ENCODE results near the gene TNPO3.

TNPO3 gene

GRCh38 chr7:128961030-128961659, 93.8 kb downstream of the TNPO3 start:
- Histone ChIP-seq H2AFZ (ENCODE audit: low read length, unreplicated experiment) (no peak overlapping the region), H3K27me3 (ENCODE audit: insufficient read depth, low read length) (no peaks in the 10 kb centered on the region), H3K79me2 (ENCODE audit: control insufficient read depth, insufficient read depth, low read length, unreplicated experiment) (no peaks in the 10 kb centered on the region), H3K4me1 (ENCODE audit: control insufficient read depth, insufficient read depth, low read length, unreplicated experiment) (peaks cover 13% of the 10 kb centered on the region), H3K36me3 (ENCODE audit: insufficient read depth, low read length) (peaks cover 16% of the 10 kb centered on the region), H3K4me3 (ENCODE audit: low read depth, low read length) (no peak overlapping the region), H3K27ac (ENCODE audit: low read depth, low read length) (no peak overlapping the region)

GRCh38 chr7:128959296-128959695, 95.6 kb downstream of the TNPO3 start:
- peaks cover 15% of the 10 kb centered on the region; the same call in 1 of the 2 replicates for H3K36me3 ChIP-seq (ENCODE audit: insufficient read depth, low read length)

GRCh38 chr7:128955981-128956380, 98.9 kb downstream of the TNPO3 start:
- Histone ChIP-seq H3K27me3 (ENCODE audit: insufficient read depth, low read length) (no peaks in the 10 kb centered on the region), H3K4me1 (ENCODE audit: control insufficient read depth, insufficient read depth, low read length, unreplicated experiment) (no peaks in the 10 kb centered on the region), H2AFZ (ENCODE audit: low read length, unreplicated experiment) (no peak overlapping the region), H3K4me3 (ENCODE audit: low read depth, low read length) (no peak overlapping the region), H3K36me3 (ENCODE audit: insufficient read depth, low read length) (peaks cover 16% of the 10 kb centered on the region; the same call in 1 of the 2 replicates), H3K27ac (ENCODE audit: low read depth, low read length) (no peak overlapping the region), H3K79me2 (ENCODE audit: control insufficient read depth, insufficient read depth, low read length, unreplicated experiment) (no peaks in the 10 kb centered on the region)

More at GRCh38 chr7:128959296-128959695, 95.6 kb downstream of the TNPO3 start:
- Histone ChIP-seq H3K79me2 (ENCODE audit: control insufficient read depth, insufficient read depth, low read length, unreplicated experiment) (no peaks in the 10 kb centered on the region), H3K4me3 (ENCODE audit: low read depth, low read length) (no peak overlapping the region), H2AFZ (ENCODE audit: low read length, unreplicated experiment) (no peak overlapping the region), H3K4me1 (ENCODE audit: control insufficient read depth, insufficient read depth, low read length, unreplicated experiment) (peaks cover 13% of the 10 kb centered on the region), H3K27ac (ENCODE audit: low read depth, low read length) (no peak overlapping the region), H3K27me3 (ENCODE audit: insufficient read depth, low read length) (no peaks in the 10 kb centered on the region)

GRCh38 chr7:128954830-128955802, 99.8 kb downstream of the TNPO3 start:
- no peaks in the 10 kb centered on the region for H3K27me3 ChIP-seq (ENCODE audit: insufficient read depth, low read length)
- no peaks in the 10 kb centered on the region for H3K4me1 ChIP-seq (ENCODE audit: control insufficient read depth, insufficient read depth, low read length, unreplicated experiment)
- no peak overlapping the region for H3K27ac ChIP-seq (ENCODE audit: low read depth, low read length)
- no peak overlapping the region for H3K4me3 ChIP-seq (ENCODE audit: low read depth, low read length)
- peaks cover 16% of the 10 kb centered on the region; the same call in 1 of the 2 replicates for H3K36me3 ChIP-seq (ENCODE audit: insufficient read depth, low read length)
- no peaks in the 10 kb centered on the region for H3K79me2 ChIP-seq (ENCODE audit: control insufficient read depth, insufficient read depth, low read length, unreplicated experiment)
- H2AFZ ChIP-seq (ENCODE audit: low read length, unreplicated experiment), result no peak overlapping the region

- Histone ChIP-seq H3K79me2 (ENCODE audit: control insufficient read depth, insufficient read depth, low read length, unreplicated experiment) (no peaks in the 10 kb centered on the region), H3K27ac (ENCODE audit: low read depth, low read length) (no peak overlapping the region), H2AFZ (ENCODE audit: low read length, unreplicated experiment) (no peak overlapping the region), H3K4me1 (ENCODE audit: control insufficient read depth, insufficient read depth, low read length, unreplicated experiment) (no peaks in the 10 kb centered on the region), H3K27me3 (ENCODE audit: insufficient read depth, low read length) (no peaks in the 10 kb centered on the region), H3K4me3 (ENCODE audit: low read depth, low read length) (no peak overlapping the region), H3K36me3 (ENCODE audit: insufficient read depth, low read length) (peaks cover 13% of the 10 kb centered on the region; the same call in 1 of the 2 replicates)
Measured at GRCh38 chr7:128954150-128954549, 100.8 kb downstream of the TNPO3 start.

- Histone ChIP-seq H3K4me1 (ENCODE audit: control insufficient read depth, insufficient read depth, low read length, unreplicated experiment) (no peaks in the 10 kb centered on the region), H2AFZ (ENCODE audit: low read length, unreplicated experiment) (no peak overlapping the region), H3K36me3 (ENCODE audit: insufficient read depth, low read length) (peaks cover 7% of the 10 kb centered on the region; the same call in 1 of the 2 replicates), H3K27ac (ENCODE audit: low read depth, low read length) (no peak overlapping the region), H3K27me3 (ENCODE audit: insufficient read depth, low read length) (no peaks in the 10 kb centered on the region), H3K4me3 (ENCODE audit: low read depth, low read length) (no peak overlapping the region), H3K79me2 (ENCODE audit: control insufficient read depth, insufficient read depth, low read length, unreplicated experiment) (no peaks in the 10 kb centered on the region)
Measured at GRCh38 chr7:128951296-128951695, 103.6 kb downstream of the TNPO3 start.

- Histone ChIP-seq H3K79me2 (ENCODE audit: control insufficient read depth, insufficient read depth, low read length, unreplicated experiment) (no peaks in the 10 kb centered on the region), H3K27ac (ENCODE audit: low read depth, low read length) (no peak overlapping the region), H3K4me1 (ENCODE audit: control insufficient read depth, insufficient read depth, low read length, unreplicated experiment) (no peaks in the 10 kb centered on the region), H3K27me3 (ENCODE audit: insufficient read depth, low read length) (no peaks in the 10 kb centered on the region; the same call in 1 of the 2 replicates), H3K4me3 (ENCODE audit: low read depth, low read length) (no peak overlapping the region), H3K36me3 (ENCODE audit: insufficient read depth, low read length) (0 out of 2 replicates have a peak, but pooled peaks cover 4% of the 10 kb centered on the region), H2AFZ (ENCODE audit: low read length, unreplicated experiment) (no peak overlapping the region)
Measured at GRCh38 chr7:128948976-128949760, 105.7 kb downstream of the TNPO3 start.

GRCh38 chr7:128948312-128948973, 106.5 kb downstream of the TNPO3 start:
- H3K79me2 ChIP-seq (ENCODE audit: control insufficient read depth, insufficient read depth, low read length, unreplicated experiment), result no peaks in the 10 kb centered on the region
- H2AFZ ChIP-seq (ENCODE audit: low read length, unreplicated experiment), result no peak overlapping the region
- no peak overlapping the region for H3K4me3 ChIP-seq (ENCODE audit: low read depth, low read length)
- H3K27ac ChIP-seq (ENCODE audit: low read depth, low read length), result no peak overlapping the region
- H3K36me3 ChIP-seq (ENCODE audit: insufficient read depth, low read length), result 0 out of 2 replicates have a peak, but pooled peaks cover 2% of the 10 kb centered on the region
- no peaks in the 10 kb centered on the region for H3K4me1 ChIP-seq (ENCODE audit: control insufficient read depth, insufficient read depth, low read length, unreplicated experiment)
- no peaks in the 10 kb centered on the region; the same call in 1 of the 2 replicates for H3K27me3 ChIP-seq (ENCODE audit: insufficient read depth, low read length)

- no peak overlapping the region for H2AFZ ChIP-seq (ENCODE audit: low read length, unreplicated experiment)
- no peaks in the 10 kb centered on the region for H3K79me2 ChIP-seq (ENCODE audit: control insufficient read depth, insufficient read depth, low read length, unreplicated experiment)
- no peaks in the 10 kb centered on the region for H3K4me1 ChIP-seq (ENCODE audit: control insufficient read depth, insufficient read depth, low read length, unreplicated experiment)
- no peaks in the 10 kb centered on the region for H3K36me3 ChIP-seq (ENCODE audit: insufficient read depth, low read length)
- no peak overlapping the region for H3K4me3 ChIP-seq (ENCODE audit: low read depth, low read length)
- no peak overlapping the region for H3K27ac ChIP-seq (ENCODE audit: low read depth, low read length)
- H3K27me3 ChIP-seq (ENCODE audit: insufficient read depth, low read length), result no peaks in the 10 kb centered on the region; the same call in 1 of the 2 replicates
Measured at GRCh38 chr7:128947854-128948253, 107.1 kb downstream of the TNPO3 start.

Data from ACC112 (cell line).